Smooth muscle cell (in vitro differentiated cells): Measurements from ENCODE around the gene HSPA8. TPM values are rescaled to one million over a fixed set of nuclear protein-coding genes. Genes with fewer than 3 reads are reported as not detected.
"Not testable (repeated sequence)": the region's sequence is repeated elsewhere in the genome, so short reads cannot be mapped to it uniquely, and the experiment has no call there.

ENCODE experiments used
- DNase-seq: peaks from one replicate; lab custom pipeline; 2025; ENCODE audit not compliant: unreplicated experiment; lab: John Stamatoyannopoulos, UW
- H2AFZ ChIP-seq: fragments of 200-600 bp; sonication (generic); 2 replicates; pipeline ENCODE4 v1.6.0; 2016; ENCODE audit warnings: antibody characterized with exemption, low read depth, mild to moderate bottlenecking
- H3F3A ChIP-seq: fragments of 200-600 bp; sonication (generic); 2 replicates; pipeline ENCODE4 v1.6.0; 2017; ENCODE audit warnings: antibody characterized with exemption, low read depth
- H3K27ac ChIP-seq: fragments of 200-600 bp; sonication (generic); 2 replicates; pipeline ENCODE4 v1.5.1; 2016; ENCODE audit warnings: low read depth, mild to moderate bottlenecking
- H3K27me3 ChIP-seq: fragments of 200-600 bp; sonication (generic); 2 replicates; pipeline ENCODE4 v1.6.1; 2016; ENCODE audit warnings: low read depth, mild to moderate bottlenecking
- H3K36me3 ChIP-seq: fragments of 200-600 bp; sonication (generic); 2 replicates; pipeline ENCODE4 v1.5.1; 2016; ENCODE audit warnings: low read depth
- H3K4me1 ChIP-seq: fragments of 200-600 bp; sonication (generic); 2 replicates; pipeline ENCODE4 v1.5.1; 2016; ENCODE audit warnings: low read depth
- H3K4me2 ChIP-seq: fragments of 200-600 bp; sonication (generic); 2 replicates; pipeline ENCODE4 v1.6.0; 2016; ENCODE audit warnings: mild to moderate bottlenecking
- H3K4me3 ChIP-seq: fragments of 200-600 bp; sonication (generic); 2 replicates; pipeline ENCODE4 v1.5.1; 2016; ENCODE audit warnings: mild to moderate bottlenecking
- H3K79me2 ChIP-seq: fragments of 200-600 bp; sonication (generic); 2 replicates; pipeline ENCODE4 v1.6.0; 2016; ENCODE audit warnings: low read depth, mild to moderate bottlenecking
- H3K9ac ChIP-seq: fragments of 200-600 bp; sonication (generic); 2 replicates; pipeline ENCODE4 v1.6.0; 2016; ENCODE audit warnings: low read depth
- H3K9me3 ChIP-seq: fragments of 200-600 bp; sonication (generic); replicated peaks from 2 replicates; pipeline ENCODE4 v1.5.1; 2016; ENCODE audit warnings: low read depth
- H4K20me1 ChIP-seq: fragments of 200-600 bp; sonication (generic); 2 replicates; pipeline ENCODE4 v1.6.0; 2016; ENCODE audit warnings: low read depth
- WGBS: methylation state at CpG from one replicate; pipeline ENCODE4 v1.1.7; 2016; ENCODE audit warnings: low lambda C conversion rate; 5-methylcytosine and 5-hydroxymethylcytosine counted together
- polyA plus RNA-seq: library from polyadenylated mRNA; unstranded; fragments of >200 nt; fragmentation: Nextera tagmentation; extraction: Ambion mirVana; gene quantifications from 2 replicates; pipeline ENCODE4 v1.2.1, GENCODE V29; 2016
- total RNA-seq: library from RNA; depleted of rRNA; stranded (reverse); fragments of >200 nt; gene quantifications from 2 replicates; pipeline ENCODE4 v1.2.3, GENCODE V29; 2014
- TF ChIP-seq, protein P1 (sequence below): fragments of 200-600 bp; sonication (generic); IDR thresholded peaks from 2 replicates; pipeline ENCODE4 v1.5.1; 2017; ENCODE audit warnings: borderline replicate concordance, mild to moderate bottlenecking, antibody characterized with exemption; ENCODE audit not compliant: insufficient read depth, poor library complexity, severe bottlenecking

Gene HSPA8
- total and polyA plus RNA-seq, 2 experiments from 2014 or later: 449 to 1,497 TPM

DNA sequence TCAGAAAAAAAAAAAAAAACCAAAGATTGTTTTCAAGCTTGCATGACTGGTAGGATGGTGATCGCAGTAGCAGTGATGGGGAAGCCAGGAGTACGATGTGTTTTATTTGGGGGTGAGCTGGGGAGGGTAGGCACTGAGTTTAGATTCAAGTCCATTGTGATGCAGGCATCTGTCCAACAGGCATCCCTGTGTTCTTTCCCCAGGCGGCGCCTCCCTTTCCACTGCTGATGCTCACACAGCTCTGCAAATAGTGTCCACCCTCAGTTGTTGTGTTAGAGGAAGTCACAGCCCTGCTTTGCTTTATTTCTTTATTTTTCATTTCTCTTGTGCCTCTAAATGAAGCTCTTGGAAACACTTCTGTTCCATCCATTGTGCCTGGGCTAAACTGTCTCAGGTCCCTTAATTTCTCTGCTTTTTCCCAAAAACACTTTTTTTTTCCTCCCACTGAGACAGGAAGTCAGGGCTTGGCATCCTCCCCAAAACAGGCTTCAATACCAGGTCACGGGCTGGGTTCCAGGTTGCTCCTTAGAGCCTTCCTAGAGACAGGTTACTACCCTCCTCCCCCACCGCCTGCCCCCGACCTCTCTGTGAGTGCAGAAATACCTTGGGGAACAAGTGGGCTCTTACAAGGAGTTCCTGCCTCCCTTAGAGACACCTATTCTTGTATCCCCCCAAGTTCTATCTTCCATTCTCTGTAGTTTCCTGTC is 38.6 kb upstream of the HSPA8 start:
- Histone ChIP-seq H3K4me3 (no peak overlapping the region), H3K9me3 (no peaks in the 10 kb centered on the region), H2AFZ (no peak overlapping the region), H3F3A (no peaks in the 10 kb centered on the region), H3K27me3 (no peaks in the 10 kb centered on the region), H3K4me1 (no peaks in the 10 kb centered on the region), H3K27ac (no peak overlapping the region), H3K36me3 (peaks cover 2% of the 10 kb centered on the region), H4K20me1 (peaks cover 80% of the 10 kb centered on the region), H3K9ac (no peak overlapping the region), H3K4me2 (no peak overlapping the region), H3K79me2 (peaks cover 3% of the 10 kb centered on the region)
- 94% methylated on average over 7 of the region's 7 CpGs for WGBS
- TF ChIP-seq, protein P1, sequence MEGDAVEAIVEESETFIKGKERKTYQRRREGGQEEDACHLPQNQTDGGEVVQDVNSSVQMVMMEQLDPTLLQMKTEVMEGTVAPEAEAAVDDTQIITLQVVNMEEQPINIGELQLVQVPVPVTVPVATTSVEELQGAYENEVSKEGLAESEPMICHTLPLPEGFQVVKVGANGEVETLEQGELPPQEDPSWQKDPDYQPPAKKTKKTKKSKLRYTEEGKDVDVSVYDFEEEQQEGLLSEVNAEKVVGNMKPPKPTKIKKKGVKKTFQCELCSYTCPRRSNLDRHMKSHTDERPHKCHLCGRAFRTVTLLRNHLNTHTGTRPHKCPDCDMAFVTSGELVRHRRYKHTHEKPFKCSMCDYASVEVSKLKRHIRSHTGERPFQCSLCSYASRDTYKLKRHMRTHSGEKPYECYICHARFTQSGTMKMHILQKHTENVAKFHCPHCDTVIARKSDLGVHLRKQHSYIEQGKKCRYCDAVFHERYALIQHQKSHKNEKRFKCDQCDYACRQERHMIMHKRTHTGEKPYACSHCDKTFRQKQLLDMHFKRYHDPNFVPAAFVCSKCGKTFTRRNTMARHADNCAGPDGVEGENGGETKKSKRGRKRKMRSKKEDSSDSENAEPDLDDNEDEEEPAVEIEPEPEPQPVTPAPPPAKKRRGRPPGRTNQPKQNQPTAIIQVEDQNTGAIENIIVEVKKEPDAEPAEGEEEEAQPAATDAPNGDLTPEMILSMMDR: no peak
- DNase-seq: no peak

DNA sequence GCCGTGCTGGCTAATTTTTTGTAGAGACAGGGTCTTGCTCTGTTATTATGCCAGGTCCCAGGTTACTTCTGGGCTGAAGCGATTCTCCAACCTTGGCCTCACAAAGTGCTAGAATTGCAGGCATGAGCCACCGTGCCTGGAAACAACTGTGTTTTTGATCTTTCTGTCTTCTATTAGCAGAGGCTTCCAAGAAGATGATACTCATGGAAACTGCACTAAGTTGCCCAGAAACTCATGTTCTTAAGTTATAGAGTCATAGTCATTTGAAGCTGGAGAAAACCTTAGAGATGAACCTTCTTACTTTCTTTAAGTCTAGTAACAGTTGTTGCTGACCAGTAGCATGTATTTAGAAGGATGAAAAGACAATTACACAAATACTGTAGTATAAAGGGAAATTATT is 37.1 kb upstream of the HSPA8 start:
- Histone ChIP-seq H3K9ac (no peak overlapping the region), H4K20me1 (peaks cover 90% of the 10 kb centered on the region), H3K36me3 (peaks cover 2% of the 10 kb centered on the region), H3K4me1 (no peaks in the 10 kb centered on the region), H3K9me3 (no peaks in the 10 kb centered on the region), H3F3A (no peaks in the 10 kb centered on the region), H3K27me3 (no peaks in the 10 kb centered on the region), H3K27ac (no peak overlapping the region), H3K4me2 (no peak overlapping the region), H3K4me3 (no peak overlapping the region), H2AFZ (no peak overlapping the region), H3K79me2 (no peaks in the 10 kb centered on the region)
- TF ChIP-seq, protein P1: no peak
- no peak for DNase-seq
- WGBS: 87% methylated on average over 3 of the region's 3 CpGs

DNA sequence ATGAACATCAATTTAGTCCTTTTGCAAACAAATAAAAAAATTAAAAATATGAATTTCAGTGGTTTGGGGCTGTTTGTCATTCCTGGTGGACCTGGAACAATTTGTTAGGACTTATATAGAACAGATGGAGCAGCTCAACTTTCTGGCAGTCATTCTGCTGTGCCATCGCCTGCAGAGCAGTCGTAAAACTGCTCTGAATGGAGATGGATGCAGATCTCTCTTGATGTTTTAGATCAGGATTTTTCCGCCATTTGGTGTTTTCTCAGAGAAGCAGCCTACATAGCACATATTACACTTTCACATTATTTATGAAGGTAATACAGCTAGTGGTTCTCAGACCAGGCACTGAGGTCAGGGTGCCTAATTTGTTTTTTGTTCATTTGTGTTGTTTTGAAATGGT is 31.8 kb upstream of the HSPA8 start:
- Histone ChIP-seq H3K4me3 (no peak overlapping the region), H3K79me2 (no peaks in the 10 kb centered on the region), H4K20me1 (peaks cover 72% of the 10 kb centered on the region), H3F3A (peaks cover 4% of the 10 kb centered on the region), H3K27me3 (no peaks in the 10 kb centered on the region), H3K9me3 (no peaks in the 10 kb centered on the region), H3K4me1 (no peaks in the 10 kb centered on the region), H2AFZ (no peak overlapping the region), H3K27ac (no peak overlapping the region), H3K4me2 (no peak overlapping the region), H3K36me3 (peaks cover 2% of the 10 kb centered on the region), H3K9ac (no peak overlapping the region)
- WGBS: 84% methylated on average over 3 of the region's 3 CpGs
- TF ChIP-seq, protein P1: no peak
- no peak for DNase-seq

DNA sequence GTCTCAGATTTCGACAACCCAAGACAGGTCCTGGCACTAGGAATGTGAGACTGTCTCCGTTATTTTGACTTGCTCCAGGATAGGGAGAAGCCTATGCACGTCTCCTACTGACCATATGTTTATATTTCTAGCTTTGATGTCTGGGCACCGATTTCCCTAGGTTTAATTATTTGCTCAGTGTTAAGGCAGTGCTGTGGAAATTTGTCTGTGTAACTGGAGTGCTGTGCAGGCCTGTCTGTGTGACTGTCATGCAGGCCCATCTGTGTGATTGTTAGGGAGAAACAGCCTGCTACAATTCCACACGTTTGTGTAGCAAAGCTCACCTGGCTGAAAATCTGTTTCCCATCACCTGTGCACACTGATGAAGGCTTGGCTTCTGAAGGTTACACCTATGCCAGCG is 29.6 kb upstream of the HSPA8 start:
- no peaks in the 10 kb centered on the region for H3K4me1 ChIP-seq
- no peak overlapping the region for H2AFZ ChIP-seq
- TF ChIP-seq, protein P1: no peak
- DNase-seq: no peak
- H3K27me3 ChIP-seq: no peaks in the 10 kb centered on the region
- H3K9me3 ChIP-seq: no peaks in the 10 kb centered on the region
- H3K36me3 ChIP-seq: peaks cover 2% of the 10 kb centered on the region
- WGBS: 65% methylated on average over 6 of the region's 6 CpGs
- no peaks in the 10 kb centered on the region for H3K79me2 ChIP-seq
- H3F3A ChIP-seq: peaks cover 4% of the 10 kb centered on the region
- H3K4me3 ChIP-seq: no peak overlapping the region
- no peak overlapping the region for H3K27ac ChIP-seq
- peaks cover 69% of the 10 kb centered on the region for H4K20me1 ChIP-seq
- H3K9ac ChIP-seq: no peak overlapping the region
- no peak overlapping the region for H3K4me2 ChIP-seq

DNA sequence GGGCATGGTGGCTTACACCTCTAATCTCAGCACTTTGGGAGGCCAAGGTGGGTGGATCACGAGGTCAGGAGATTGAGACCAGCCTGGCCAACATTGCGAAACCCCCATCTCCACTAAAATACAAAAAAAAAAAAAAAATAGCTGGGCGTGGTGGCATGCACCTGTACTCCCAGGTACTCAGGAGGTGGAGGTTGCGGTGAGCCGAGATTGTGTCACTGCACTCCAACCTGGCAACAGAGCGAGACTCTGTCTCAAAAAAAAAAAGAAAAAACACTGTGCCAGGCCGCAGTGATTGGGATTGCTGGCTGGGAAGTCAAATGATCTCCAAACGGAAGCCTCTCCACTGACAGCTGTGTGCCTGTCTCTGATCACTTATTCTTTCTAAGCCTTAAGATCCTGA is 28.2 kb upstream of the HSPA8 start:
- H3K9ac ChIP-seq, H3K36me3 ChIP-seq: not testable (repeated sequence)
- 74% methylated on average over 8 of the region's 8 CpGs for WGBS

More for the DNA sequence above, 28.2 kb upstream of the HSPA8 start:
- not testable (repeated sequence) for H2AFZ ChIP-seq, H3K79me2 ChIP-seq, H3K9me3 ChIP-seq, H3K4me1 ChIP-seq, H3K4me2 ChIP-seq, H3F3A ChIP-seq, H3K4me3 ChIP-seq, H3K27ac ChIP-seq, DNase-seq, H3K27me3 ChIP-seq
- H4K20me1 ChIP-seq: peaks cover 68% of the 10 kb centered on the region
